Activated CD4-positive, CD25-positive, alpha-beta regulatory T cell (primary cell): ENCODE data around the gene CCDC18.
"Not testable (repeated sequence)": the region's sequence is repeated elsewhere in the genome, so short reads cannot be mapped to it uniquely, and the experiment has no call there.

Experiments
- DNase-seq, 4 experiments: peaks; one replicate each; lab custom pipeline; 2025; lab: John Stamatoyannopoulos, UW

CCDC18 gene

GRCh38 chr1:93177991-93178390 is 2.5 kb upstream of the CCDC18 start:
- DNase-seq: no peak

- DNase-seq: no peak
These were observed 2.1 kb upstream of the CCDC18 start for GRCh38 chr1:93178418-93178817.

- peak; percentile 82 to 95 (median 90) for DNase-seq
These were observed 420 bp upstream of the CCDC18 start, which contains the start of gene TMED5 for GRCh38 chr1:93179886-93180722. Gene TMED5, minus strand, starts transcription at chr1:93180413. Its CDS starts 171 bp downstream, at chr1:93180242.

- no peak for DNase-seq
These were observed 6.1 kb downstream of the CCDC18 start for GRCh38 chr1:93186667-93187066.

- DNase-seq: no peak
These were observed 9.9 kb downstream of the CCDC18 start for GRCh38 chr1:93190432-93190831.

GRCh38 chr1:93194231-93194990 is 13.9 kb downstream of the CCDC18 start:
- no peak for DNase-seq

GRCh38 chr1:93196591-93196990 is 16.1 kb downstream of the CCDC18 start:
- no peak for DNase-seq

GRCh38 chr1:93199150-93199549 is 18.6 kb downstream of the CCDC18 start:
- DNase-seq: no peak

GRCh38 chr1:93200086-93200620 is 19.6 kb downstream of the CCDC18 start:
- DNase-seq: no peak

GRCh38 chr1:93200714-93201113 is 20.2 kb downstream of the CCDC18 start:
- DNase-seq: no peak

GRCh38 chr1:93205892-93206566 is 25.5 kb downstream of the CCDC18 start:
- DNase-seq: no peak

- no peak for DNase-seq
These were observed 26.0 kb downstream of the CCDC18 start for GRCh38 chr1:93206567-93206954.

- no peak for DNase-seq
These were observed 26.7 kb downstream of the CCDC18 start for GRCh38 chr1:93207211-93207610.

- DNase-seq: no peak
These were observed 34.8 kb downstream of the CCDC18 start for GRCh38 chr1:93215322-93215721.

- DNase-seq: no peak
These were observed 38.9 kb downstream of the CCDC18 start for GRCh38 chr1:93219443-93219842.

GRCh38 chr1:93220716-93221115 is 40.2 kb downstream of the CCDC18 start:
- not testable (repeated sequence) for DNase-seq

- no peak for DNase-seq
These were observed 41.4 kb downstream of the CCDC18 start for GRCh38 chr1:93221913-93222312.

GRCh38 chr1:93223023-93223675 is 42.6 kb downstream of the CCDC18 start:
- no peak for DNase-seq

- DNase-seq: no peak
These were observed 54.7 kb downstream of the CCDC18 start for GRCh38 chr1:93235261-93235660.

- DNase-seq: no peak
These were observed 56.5 kb downstream of the CCDC18 start for GRCh38 chr1:93237021-93237420.

- DNase-seq: no peak
These were observed 57.9 kb downstream of the CCDC18 start for GRCh38 chr1:93238425-93238824.

GRCh38 chr1:93239863-93240262 is 59.3 kb downstream of the CCDC18 start:
- no peak for DNase-seq
